HepG2 (cell line): ENCODE measurements around the gene PXYLP1. TPM values are rescaled to one million over a fixed set of nuclear protein-coding genes. Genes with fewer than 3 reads are reported as not detected.

ENCODE experiments used
- ATAC-seq: fragments of 200-7000 bp; cut with Tn5 transposase; 3 replicates; pipeline ENCODE4 v1.9.1; 2020; ENCODE audit warnings: mild to moderate bottlenecking, moderate library complexity
- BruUV-seq: library from RNA; stranded (reverse); fragments of 400-500 nt; replicated peaks from 2 replicates; lab custom pipeline; 2021; lab: Mats Ljungman, UMichigan
- CTCF ChIA-PET: fragments of 300-600 bp; formaldehyde crosslinking; extraction: SDS; loops from one replicate; lab custom pipeline; 2021; ENCODE audit warnings: low total read pairs, inconsistent platforms, low intra/inter-chr PET ratio; lab: Yijun Ruan, JAX
- POLR2A ChIA-PET: fragments of 350-600 bp; sonication (Branson Sonifier 250); formaldehyde crosslinking; loops from one replicate; lab custom pipeline; 2020; ENCODE audit warnings: antibody characterized with exemption, inconsistent platforms; lab: Yijun Ruan, JAX
- DNase-seq: peaks from one replicate; pipeline ENCODE4 v3.0.0-alpha.2; 2015; ENCODE audit warnings: low spot score
- FAIRE-seq: peaks from 3 replicates; lab custom pipeline; 2011; peaks lifted over from hg19 to GRCh38; lab: Jason Lieb, UNC
- H2AFZ ChIP-seq: one replicate; pipeline ENCODE4 v1.6.1; 2011; ENCODE audit warnings: low read length, inconsistent platforms
- H3K27ac ChIP-seq: fragments of 300-600 bp; 3 replicates; pipeline ENCODE4 v1.8.0; 2011; ENCODE audit warnings: mixed run types, mild to moderate bottlenecking, mixed read lengths, low read length, inconsistent platforms; ENCODE audit not compliant: insufficient read depth; ENCODE audit errors: extremely low read length
- H3K27me3 ChIP-seq, 2 experiments: fragments of 200-600 bp in 1 of 2; 2 replicates in 1 of 2; 3 replicates in 1 of 2; pipeline versions ENCODE4 v1.6.0 to v1.8.0; 2011; ENCODE audit warnings: low read length in 2 of 2, mild to moderate bottlenecking in 2 of 2, moderate library complexity in 2 of 2, inconsistent platforms in 1 of 2; ENCODE audit not compliant: insufficient read depth in 2 of 2, control insufficient read depth in 1 of 2
- H3K36me3 ChIP-seq, 2 experiments: fragments of 200-600 bp in 1 of 2; replicated peaks in 1 of 2; 2 replicates in 1 of 2; 3 replicates in 1 of 2; pipeline versions ENCODE4 v1.5.1 to v1.8.0; 2011; ENCODE audit warnings: low read length in 2 of 2, inconsistent platforms in 1 of 2; ENCODE audit not compliant: insufficient read depth in 2 of 2, control insufficient read depth in 1 of 2
- H3K4me1 ChIP-seq: 2 replicates; pipeline ENCODE4 v1.5.1; 2012; ENCODE audit warnings: low read length, inconsistent platforms; ENCODE audit not compliant: insufficient read depth
- H3K4me2 ChIP-seq: 2 replicates; pipeline ENCODE4 v1.6.0; 2011; ENCODE audit warnings: low read depth, low read length, inconsistent platforms
- H3K4me3 ChIP-seq, 3 experiments: fragments of 200-600 bp in 1 of 3; sonication (generic), shearing (Covaris generic) in 1 of 3; replicated peaks in 1 of 3; 2 replicates each; pipeline ENCODE4 v1.5.1; 2011 to 2016; ENCODE audit warnings: low read length in 3 of 3, inconsistent platforms in 2 of 3, low read depth in 2 of 3, mild to moderate bottlenecking in 2 of 3, control low read depth in 1 of 3, mixed read lengths in 1 of 3; ENCODE audit not compliant: insufficient read depth in 1 of 3
- H3K79me2 ChIP-seq: one replicate; pipeline ENCODE4 v1.6.1; 2011; ENCODE audit warnings: low read length, inconsistent platforms; ENCODE audit not compliant: insufficient read depth
- H3K9ac ChIP-seq: 2 replicates; pipeline ENCODE4 v1.6.0; 2011; ENCODE audit warnings: mild to moderate bottlenecking, low read depth, low read length, inconsistent platforms; ENCODE audit not compliant: insufficient read depth
- H3K9me3 ChIP-seq: 2 replicates; pipeline ENCODE4 v1.5.1; 2012; ENCODE audit warnings: mild to moderate bottlenecking, low read length
- H4K20me1 ChIP-seq: 2 replicates; pipeline ENCODE4 v1.6.0; 2011; ENCODE audit warnings: inconsistent platforms, mild to moderate bottlenecking, low read length, moderate library complexity; ENCODE audit not compliant: insufficient read depth
- ASH2L ChIP-seq: fragments of 300-600, 200-600 bp; sonication (generic); IDR thresholded peaks from 2 replicates; pipeline ENCODE4 v1.7.0; 2017; ENCODE audit warnings: low read depth, mild to moderate bottlenecking, moderate library complexity, mixed read lengths, low read length; ENCODE audit not compliant: insufficient read length
- HMG20A ChIP-seq: IDR thresholded peaks from 2 replicates; pipeline ENCODE4 v1.6.1; 2016; ENCODE audit warnings: borderline replicate concordance
- HNF4A ChIP-seq: sonication (generic); formaldehyde crosslinking; IDR thresholded peaks from 2 replicates; pipeline ENCODE4 v1.4.0; 2020; ENCODE audit warnings: missing genetic modification reagents
- KAT2B ChIP-seq: fragments of 150-350 bp; IDR thresholded peaks from 2 replicates; pipeline ENCODE4 v1.6.1; 2014; ENCODE audit warnings: low read depth, low read length, borderline replicate concordance
- ONECUT2 ChIP-seq: sonication (generic); formaldehyde crosslinking; IDR thresholded peaks from 2 replicates; pipeline ENCODE4 v1.4.0; 2020; ENCODE audit warnings: missing genetic modification reagents
- PPARG ChIP-seq: conservative IDR thresholded peaks from 2 replicates; pipeline ENCODE4 v1.6.1; 2016; ENCODE audit warnings: missing biosample characterization, missing genetic modification reagents
- ZBTB33 ChIP-seq: sonication (generic); formaldehyde crosslinking; IDR thresholded peaks from 2 replicates; pipeline ENCODE4 v1.4.0; 2020; ENCODE audit warnings: missing genetic modification reagents
- ZBTB38 ChIP-seq: sonication (generic); formaldehyde crosslinking; IDR thresholded peaks from 2 replicates; pipeline ENCODE4 v1.5.1; 2020; ENCODE audit warnings: mild to moderate bottlenecking, missing genetic modification reagents
- ZNF589 ChIP-seq: sonication (generic); formaldehyde crosslinking; conservative IDR thresholded peaks from 2 replicates; pipeline ENCODE4 v1.8.0; 2022; ENCODE audit warnings: mild to moderate bottlenecking, moderate library complexity, missing genetic modification reagents
- WGBS: methylation state at CpG from one replicate; pipeline ENCODE4 v1.1.6; 2017; ENCODE audit warnings: low lambda C conversion rate; 5-methylcytosine and 5-hydroxymethylcytosine counted together
- in situ Hi-C: cut with HindIII; loops from 2 replicates; pipeline ENCODE4 v1.10.0; 2017; ENCODE audit warnings: low pct_unique_long_range_greater_than_20kb; ENCODE audit not compliant: extremely low pct_ligation_motif_present
- intact Hi-C: fragments of 100-400 bp; cut with micrococcal nuclease; formaldehyde crosslinking; loops from one replicate; pipeline ENCODE4 v1.10.0; 2022; ENCODE audit not compliant: unreplicated experiment
- polyA plus RNA-seq, 8 experiments: library from polyadenylated mRNA; depleted of rRNA in 3 of 8; stranded (reverse) in 7 of 8; unstranded in 1 of 8; fragments of >200 nt; fragmentation: Illumina TruSeq in 4 of 8; extraction: Trizol in 4 of 8; gene quantifications; 2 replicates each; pipeline versions ENCODE4 v1.2.1 to v1.2.3, GENCODE V29; 2011 to 2016; ENCODE audit warnings: low read depth in 4 of 8, missing spikeins in 1 of 8, mixed read lengths in 1 of 8; ENCODE audit not compliant: insufficient read depth in 1 of 8
- total RNA-seq, 5 experiments: library from RNA; depleted of rRNA; stranded (reverse); fragments of >200 nt; fragmentation: Illumina TruSeq; extraction: Trizol; gene quantifications; 2 replicates each; pipeline ENCODE4 v1.2.3, GENCODE V29; 2016; ENCODE audit warnings: low read depth in 1 of 5

Gene PXYLP1
- total and polyA plus RNA-seq, 2 of the 13 experiments (the other 11 are each of a cell fraction or from before 2014, with no cell fraction given), result 4.9 to 8.1 TPM

- DNase-seq, result no peak
- no peak overlapping the region for H3K27ac ChIP-seq
- FAIRE-seq, result no peak
- no peaks in the 10 kb centered on the region for H3K9me3 ChIP-seq
- no peaks in the 10 kb centered on the region for H3K79me2 ChIP-seq
- 67% methylated on average over 1 of the region's 1 CpG for WGBS
- H3K4me1 ChIP-seq, result peaks cover 46% of the 10 kb centered on the region
- TF ChIP-seq ZNF589 (CRISPR knock-in tag), result no peak
- H3K36me3 ChIP-seq, result no peaks in the 10 kb centered on the region
- no peak overlapping the region for H2AFZ ChIP-seq
- BruUV-seq, result no TSS peak
- no peaks in the 10 kb centered on the region for H3K27me3 ChIP-seq
- CTCF ChIA-PET, result no interaction called here
- H4K20me1 ChIP-seq, result no peaks in the 10 kb centered on the region
- in situ Hi-C loops (loop anchor here (5.0 kb wide), 1 partner anchor 36 kb away; no protein-coding TSS in a partner anchor), intact Hi-C loops (no loop called here)
- H3K9ac ChIP-seq, result no peak overlapping the region
- no peak overlapping the region for H3K4me3 ChIP-seq
- ATAC-seq, result no peak
- H3K4me2 ChIP-seq, result no peak overlapping the region
- POLR2A ChIA-PET, result no interaction called here
These were observed 89.5 kb downstream of the PXYLP1 start for GRCh38 chr3:141321109-141321497.

GRCh38 chr3:141323936-141324704, 92.5 kb downstream of the PXYLP1 start:
- Histone ChIP-seq H3K9ac (no peak overlapping the region), H3K9me3 (no peaks in the 10 kb centered on the region), H4K20me1 (no peaks in the 10 kb centered on the region), H3K27ac (peak overlapping the region; percentile 37), H3K4me3 (0 out of 6 replicates have a peak overlapping the region, but pooled peaks of 1 of the 3 experiments have one; percentile 3), H3K27me3 (no peaks in the 10 kb centered on the region), H3K4me2 (peak overlapping the region; percentile 38), H3K79me2 (no peaks in the 10 kb centered on the region), H3K4me1 (peaks cover 59% of the 10 kb centered on the region), H3K36me3 (no peaks in the 10 kb centered on the region), H2AFZ (peak overlapping the region; percentile 52)
- peak; percentile 59 for ATAC-seq
- POLR2A ChIA-PET, result interaction anchor here (1.2 to 3.6 kb wide), 4 partner anchors 12 to 163 kb away, joined by 3 to 22 read pairs (median 6); partner anchors contain the start of gene RASA2
- DNase-seq, result no peak
- TF ChIP-seq HNF4A (CRISPR knock-in tag), result peak; percentile 29; the same call in 1 of the 2 replicates
- peak; percentile 69 for TF ChIP-seq ONECUT2
- TF ChIP-seq ZBTB38, result no peak
- peak; percentile 7 for TF ChIP-seq ASH2L
- no peak for TF ChIP-seq ZBTB33
- TF ChIP-seq HMG20A (CRISPR knock-in tag), result 0 out of 2 replicates have a peak, but pooled peaks have one; percentile 15
- peak; percentile 89 for TF ChIP-seq KAT2B
- TF ChIP-seq PPARG, result 0 out of 2 replicates have a peak, but pooled peaks have one; percentile 35
- CTCF ChIA-PET, result no interaction called here
- intact Hi-C loops, result no loop called here
- BruUV-seq, result no TSS peak
- WGBS, result 15% methylated on average over 4 of the region's 4 CpGs
- no peak for FAIRE-seq
- in situ Hi-C loops, result loop anchor here (5.0 kb wide), 1 partner anchor 33 kb away; no protein-coding TSS in a partner anchor
